ENCODE measurements around the gene SOX12.

DNA sequence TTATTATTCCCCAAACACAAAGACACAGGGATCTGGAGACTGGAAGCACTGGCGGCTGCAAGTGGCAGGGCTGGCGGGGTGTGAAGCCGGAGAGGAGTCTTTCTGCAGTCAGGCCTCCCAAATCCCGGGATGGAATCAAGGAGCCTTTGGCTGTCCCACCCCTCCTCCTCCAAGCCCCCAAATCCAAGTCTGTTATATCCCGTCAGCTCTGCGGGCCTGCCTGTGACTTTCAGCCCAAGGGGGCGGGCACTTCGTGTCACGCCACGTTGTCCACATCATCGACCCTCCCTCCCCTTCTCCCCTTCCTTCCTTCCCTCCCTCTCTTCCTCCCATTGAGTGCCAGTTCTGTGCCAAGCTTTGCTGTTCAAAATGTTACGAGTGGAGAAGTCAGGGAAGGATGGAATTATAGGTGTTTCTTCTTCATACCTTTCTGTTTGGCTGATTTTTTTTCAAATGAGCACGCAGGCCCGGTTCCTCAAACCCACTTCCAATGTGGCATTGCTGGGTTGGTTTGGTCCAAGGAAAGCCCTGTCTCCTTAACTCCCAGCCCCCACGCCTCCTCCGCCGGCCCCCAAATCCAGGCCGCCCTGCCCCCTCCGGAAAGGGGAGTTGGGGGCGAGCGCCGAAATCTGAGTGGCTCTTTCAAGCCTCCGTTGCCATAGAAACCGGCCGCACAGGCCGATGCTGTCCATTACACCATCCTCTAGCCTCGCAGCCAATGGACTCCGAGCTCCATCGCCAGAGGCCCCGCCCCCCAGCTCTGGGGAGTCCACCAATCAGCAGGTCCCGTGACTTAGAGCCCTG, 15.3 kb upstream of the SOX12 start:
- TF ChIP-seq, protein P1, sequence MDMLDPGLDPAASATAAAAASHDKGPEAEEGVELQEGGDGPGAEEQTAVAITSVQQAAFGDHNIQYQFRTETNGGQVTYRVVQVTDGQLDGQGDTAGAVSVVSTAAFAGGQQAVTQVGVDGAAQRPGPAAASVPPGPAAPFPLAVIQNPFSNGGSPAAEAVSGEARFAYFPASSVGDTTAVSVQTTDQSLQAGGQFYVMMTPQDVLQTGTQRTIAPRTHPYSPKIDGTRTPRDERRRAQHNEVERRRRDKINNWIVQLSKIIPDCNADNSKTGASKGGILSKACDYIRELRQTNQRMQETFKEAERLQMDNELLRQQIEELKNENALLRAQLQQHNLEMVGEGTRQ (CRISPR knock-in tag; IDR thresholded peaks at IDR 0.05): peak; percentile 65
- TF ChIP-seq, protein P2, sequence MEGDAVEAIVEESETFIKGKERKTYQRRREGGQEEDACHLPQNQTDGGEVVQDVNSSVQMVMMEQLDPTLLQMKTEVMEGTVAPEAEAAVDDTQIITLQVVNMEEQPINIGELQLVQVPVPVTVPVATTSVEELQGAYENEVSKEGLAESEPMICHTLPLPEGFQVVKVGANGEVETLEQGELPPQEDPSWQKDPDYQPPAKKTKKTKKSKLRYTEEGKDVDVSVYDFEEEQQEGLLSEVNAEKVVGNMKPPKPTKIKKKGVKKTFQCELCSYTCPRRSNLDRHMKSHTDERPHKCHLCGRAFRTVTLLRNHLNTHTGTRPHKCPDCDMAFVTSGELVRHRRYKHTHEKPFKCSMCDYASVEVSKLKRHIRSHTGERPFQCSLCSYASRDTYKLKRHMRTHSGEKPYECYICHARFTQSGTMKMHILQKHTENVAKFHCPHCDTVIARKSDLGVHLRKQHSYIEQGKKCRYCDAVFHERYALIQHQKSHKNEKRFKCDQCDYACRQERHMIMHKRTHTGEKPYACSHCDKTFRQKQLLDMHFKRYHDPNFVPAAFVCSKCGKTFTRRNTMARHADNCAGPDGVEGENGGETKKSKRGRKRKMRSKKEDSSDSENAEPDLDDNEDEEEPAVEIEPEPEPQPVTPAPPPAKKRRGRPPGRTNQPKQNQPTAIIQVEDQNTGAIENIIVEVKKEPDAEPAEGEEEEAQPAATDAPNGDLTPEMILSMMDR (IDR thresholded peaks at IDR 0.05): no peak
- TF ChIP-seq, protein P3, sequence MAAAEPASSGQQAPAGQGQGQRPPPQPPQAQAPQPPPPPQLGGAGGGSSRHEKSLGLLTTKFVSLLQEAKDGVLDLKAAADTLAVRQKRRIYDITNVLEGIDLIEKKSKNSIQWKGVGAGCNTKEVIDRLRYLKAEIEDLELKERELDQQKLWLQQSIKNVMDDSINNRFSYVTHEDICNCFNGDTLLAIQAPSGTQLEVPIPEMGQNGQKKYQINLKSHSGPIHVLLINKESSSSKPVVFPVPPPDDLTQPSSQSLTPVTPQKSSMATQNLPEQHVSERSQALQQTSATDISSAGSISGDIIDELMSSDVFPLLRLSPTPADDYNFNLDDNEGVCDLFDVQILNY (CRISPR knock-in tag; IDR thresholded peaks at IDR 0.05): no peak
- TF ChIP-seq ZNF138 (CRISPR knock-in tag; conservative IDR thresholded peaks at IDR 0.05): no peak
- TF ChIP-seq, protein P4, sequence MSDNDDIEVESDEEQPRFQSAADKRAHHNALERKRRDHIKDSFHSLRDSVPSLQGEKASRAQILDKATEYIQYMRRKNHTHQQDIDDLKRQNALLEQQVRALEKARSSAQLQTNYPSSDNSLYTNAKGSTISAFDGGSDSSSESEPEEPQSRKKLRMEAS (CRISPR knock-in tag; IDR thresholded peaks at IDR 0.05): 0 out of 2 replicates have a peak, but pooled peaks have one; percentile 32
- TF ChIP-seq TEAD4 (CRISPR knock-in tag; IDR thresholded peaks at IDR 0.05): no peak
- TF ChIP-seq GRHL2 (CRISPR knock-in tag; IDR thresholded peaks at IDR 0.05; ENCODE audit: insufficient replicate concordance, severe bottlenecking): no peak
- TF ChIP-seq ESRRA (CRISPR knock-in tag; IDR thresholded peaks at IDR 0.05; ENCODE audit: borderline replicate concordance): no peak
- TF ChIP-seq ETV6 (CRISPR knock-in tag; IDR thresholded peaks at IDR 0.05): no peak; the same call in 1 of the 2 replicates
- no peak for TF ChIP-seq IRF2 (CRISPR knock-in tag; IDR thresholded peaks at IDR 0.05; ENCODE audit: borderline replicate concordance, low read depth)
- TF ChIP-seq, protein P5, sequence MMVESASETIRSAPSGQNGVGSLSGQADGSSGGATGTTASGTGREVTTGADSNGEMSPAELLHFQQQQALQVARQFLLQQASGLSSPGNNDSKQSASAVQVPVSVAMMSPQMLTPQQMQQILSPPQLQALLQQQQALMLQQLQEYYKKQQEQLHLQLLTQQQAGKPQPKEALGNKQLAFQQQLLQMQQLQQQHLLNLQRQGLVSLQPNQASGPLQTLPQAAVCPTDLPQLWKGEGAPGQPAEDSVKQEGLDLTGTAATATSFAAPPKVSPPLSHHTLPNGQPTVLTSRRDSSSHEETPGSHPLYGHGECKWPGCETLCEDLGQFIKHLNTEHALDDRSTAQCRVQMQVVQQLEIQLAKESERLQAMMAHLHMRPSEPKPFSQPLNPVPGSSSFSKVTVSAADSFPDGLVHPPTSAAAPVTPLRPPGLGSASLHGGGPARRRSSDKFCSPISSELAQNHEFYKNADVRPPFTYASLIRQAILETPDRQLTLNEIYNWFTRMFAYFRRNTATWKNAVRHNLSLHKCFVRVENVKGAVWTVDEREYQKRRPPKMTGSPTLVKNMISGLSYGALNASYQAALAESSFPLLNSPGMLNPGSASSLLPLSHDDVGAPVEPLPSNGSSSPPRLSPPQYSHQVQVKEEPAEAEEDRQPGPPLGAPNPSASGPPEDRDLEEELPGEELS (CRISPR knock-in tag; IDR thresholded peaks at IDR 0.05): no peak
- TF ChIP-seq, protein P6, sequence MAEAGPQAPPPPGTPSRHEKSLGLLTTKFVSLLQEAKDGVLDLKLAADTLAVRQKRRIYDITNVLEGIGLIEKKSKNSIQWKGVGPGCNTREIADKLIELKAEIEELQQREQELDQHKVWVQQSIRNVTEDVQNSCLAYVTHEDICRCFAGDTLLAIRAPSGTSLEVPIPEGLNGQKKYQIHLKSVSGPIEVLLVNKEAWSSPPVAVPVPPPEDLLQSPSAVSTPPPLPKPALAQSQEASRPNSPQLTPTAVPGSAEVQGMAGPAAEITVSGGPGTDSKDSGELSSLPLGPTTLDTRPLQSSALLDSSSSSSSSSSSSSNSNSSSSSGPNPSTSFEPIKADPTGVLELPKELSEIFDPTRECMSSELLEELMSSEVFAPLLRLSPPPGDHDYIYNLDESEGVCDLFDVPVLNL (CRISPR knock-in tag; IDR thresholded peaks at IDR 0.05; ENCODE audit: borderline replicate concordance, low read depth): no peak

All from WTC11 (cell line).